GM21717 (cell line): Measurements from ENCODE around the gene WWP2.
"Not testable (repeated sequence)": the region's sequence is repeated elsewhere in the genome, so short reads cannot be mapped to it uniquely, and the experiment has no call there.

Experiments used
- ATAC-seq: cut with Tn5 transposase; IDR thresholded peaks from one replicate; pipeline ENCODE4 v1.9.1; 2021; ENCODE audit warnings: mild to moderate bottlenecking, moderate library complexity; ENCODE audit not compliant: unreplicated experiment

WWP2 gene

DNA sequence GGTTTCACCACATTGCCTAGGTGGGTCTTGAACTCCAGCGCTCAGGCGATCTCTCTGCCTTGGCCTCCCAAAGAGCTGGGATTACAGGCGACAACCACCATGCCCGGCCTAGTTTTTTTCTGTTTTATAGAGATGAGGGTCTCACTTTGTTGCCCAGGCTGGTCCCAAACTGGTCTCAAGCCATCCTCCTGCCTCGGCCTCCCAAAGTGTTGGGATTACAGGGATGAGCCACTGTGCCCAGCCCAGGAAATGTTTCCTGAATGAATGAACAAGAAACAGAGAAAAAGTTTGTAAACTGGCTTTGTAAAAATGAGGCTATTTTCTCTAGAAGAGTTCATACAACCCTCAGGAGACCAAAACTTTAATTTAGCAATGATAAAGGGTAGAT is 68.0 kb downstream of the WWP2 start:
- no peak for ATAC-seq

DNA sequence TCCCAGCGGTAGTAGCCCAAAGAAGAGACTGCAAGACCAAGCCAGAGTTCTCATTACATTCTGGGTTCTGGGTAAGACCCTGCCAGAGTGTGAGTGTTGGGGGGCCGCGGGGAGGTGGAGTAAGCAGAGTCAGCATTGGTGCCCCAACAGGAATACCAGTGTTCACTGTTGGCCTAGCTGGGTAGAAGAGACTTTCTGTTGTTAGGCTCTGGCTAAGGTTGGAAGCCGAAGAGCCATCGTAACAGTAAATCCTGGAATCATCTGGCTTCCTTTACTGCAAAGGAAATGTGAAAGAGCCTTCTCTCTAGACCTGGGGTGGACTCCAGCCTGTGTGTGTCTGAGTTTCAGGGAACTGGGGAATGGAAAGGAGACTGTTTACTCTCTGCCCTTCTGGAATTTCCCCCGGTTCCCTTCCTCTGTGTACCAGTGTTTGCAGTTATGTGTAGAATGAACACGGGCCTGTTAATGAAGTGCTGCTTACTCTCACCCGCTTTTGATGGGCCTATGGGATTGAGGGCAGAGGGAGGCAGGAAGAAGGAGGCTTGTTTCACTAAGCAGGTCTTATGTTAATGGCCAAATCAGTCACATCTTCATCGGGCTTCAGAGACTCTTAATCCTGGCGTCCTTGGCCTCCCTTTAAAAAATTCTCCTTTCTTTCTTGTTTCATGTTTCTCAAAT is 68.5 kb downstream of the WWP2 start:
- ATAC-seq = no peak

DNA sequence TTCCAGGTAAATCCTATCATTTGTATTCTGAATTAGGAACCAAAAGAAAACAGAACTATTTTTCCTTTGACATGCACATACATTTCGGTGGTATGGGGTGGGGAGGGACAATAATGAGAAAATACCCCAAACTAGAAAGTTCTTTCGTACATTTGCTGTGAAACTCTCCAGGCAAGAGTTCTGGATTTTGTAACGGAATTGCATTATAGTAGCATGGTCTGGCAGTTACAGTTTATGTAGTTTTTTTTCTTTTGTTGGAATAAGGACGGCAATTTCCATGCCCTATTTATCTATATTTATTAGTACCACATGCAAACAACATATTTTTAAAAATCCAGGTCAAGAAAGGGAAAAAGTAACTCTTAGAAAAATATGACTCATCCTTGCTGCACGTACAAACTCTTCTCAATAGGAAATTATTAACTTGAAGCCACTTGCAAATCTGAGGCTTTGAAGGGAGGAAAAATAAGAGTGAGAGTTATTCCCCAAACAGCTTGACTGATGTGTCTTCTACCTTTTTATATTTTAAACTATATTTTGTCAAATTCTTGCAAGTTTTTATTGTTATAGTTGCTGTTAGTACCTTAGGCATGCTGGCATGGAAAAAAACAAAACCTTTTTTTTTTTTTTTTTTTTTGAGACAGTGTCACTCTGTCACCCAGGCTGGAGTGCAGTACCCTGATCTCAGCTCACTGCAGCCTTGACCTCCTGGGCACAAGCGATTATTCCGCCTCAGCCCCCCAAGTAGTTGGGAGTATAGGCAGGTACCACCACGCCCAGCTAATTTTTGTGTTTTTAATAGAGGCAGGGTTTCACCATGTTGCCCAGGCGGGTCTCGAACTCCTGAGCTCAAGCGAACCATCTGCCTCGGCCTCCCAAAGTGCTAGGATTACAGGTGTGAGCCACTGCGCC is 69.3 kb downstream of the WWP2 start:
- no peak for ATAC-seq

DNA sequence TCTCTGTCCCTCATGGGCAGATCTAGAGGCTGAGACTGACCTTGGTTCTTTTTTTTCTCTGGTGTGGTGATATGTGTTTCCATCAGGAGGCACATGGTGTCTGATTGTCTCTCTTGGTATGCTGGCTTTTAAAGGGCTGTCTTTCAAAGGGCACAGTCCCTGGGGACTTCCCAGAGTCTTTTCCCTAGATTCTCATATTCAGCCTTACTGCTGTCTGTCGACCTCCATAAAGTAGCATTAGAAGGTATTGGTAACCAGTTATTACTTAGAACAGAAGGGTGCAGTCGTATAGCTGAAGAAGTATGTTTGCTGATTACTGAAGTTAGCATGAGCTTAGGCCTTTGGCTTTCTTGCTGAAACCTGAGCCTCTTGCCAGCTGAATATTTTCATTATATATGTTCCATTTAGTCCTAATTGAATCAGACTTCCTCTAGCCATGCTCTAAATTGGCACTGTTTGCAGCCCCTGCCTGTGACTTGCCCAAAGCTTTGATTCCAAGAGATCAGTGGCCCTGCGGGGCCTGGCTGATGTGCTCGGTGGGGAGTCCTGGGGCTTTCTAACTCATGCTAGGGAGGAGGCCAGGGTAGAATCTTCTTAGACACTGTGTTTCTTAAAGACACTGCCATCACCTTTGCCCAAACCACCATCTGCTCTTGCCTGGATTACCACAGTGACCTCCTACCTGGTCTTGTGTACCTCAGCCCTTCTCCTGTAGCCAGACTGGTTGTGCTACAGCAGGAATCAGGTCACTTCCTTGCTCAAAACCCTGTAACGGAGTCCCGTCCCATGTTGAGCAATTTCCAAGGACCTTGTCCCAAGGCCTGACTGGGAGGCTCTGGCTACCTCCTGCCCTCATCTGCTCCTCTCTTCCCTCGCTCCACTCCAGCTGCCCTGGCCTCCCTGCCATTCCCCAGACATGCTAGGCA is 71.5 kb downstream of the WWP2 start:
- ATAC-seq = no peak

DNA sequence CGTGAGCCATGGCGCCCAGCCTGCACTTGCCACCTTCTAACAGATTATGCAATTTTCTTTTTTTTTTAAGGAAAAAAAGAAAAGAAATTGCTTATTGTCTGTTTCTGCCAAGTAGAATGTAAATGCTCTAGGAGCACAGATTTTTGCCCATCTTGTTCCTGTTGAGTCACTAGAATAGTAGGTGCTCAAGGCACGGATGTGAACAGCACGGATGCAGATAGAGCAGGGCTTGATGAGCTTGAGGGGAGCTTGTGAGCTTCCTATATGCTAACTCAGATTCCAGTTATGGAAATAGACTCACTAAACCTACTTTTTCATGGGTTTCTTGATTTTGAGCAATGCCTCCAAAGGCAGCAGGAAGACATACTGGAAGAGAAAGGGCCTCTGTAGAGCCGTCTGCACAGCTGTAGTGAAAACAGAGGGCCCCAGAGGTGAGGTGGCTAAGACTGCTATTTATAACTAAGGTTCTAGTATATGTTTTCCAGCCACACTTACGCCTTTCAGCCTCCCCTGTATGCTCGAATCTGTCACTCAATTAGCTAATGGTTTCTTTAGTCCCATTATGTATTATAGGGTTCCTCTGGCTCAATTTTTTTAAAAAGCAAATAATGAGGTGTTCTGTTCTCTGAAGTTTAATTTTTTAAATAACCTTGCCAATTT is 72.8 kb downstream of the WWP2 start:
- ATAC-seq = no peak

DNA sequence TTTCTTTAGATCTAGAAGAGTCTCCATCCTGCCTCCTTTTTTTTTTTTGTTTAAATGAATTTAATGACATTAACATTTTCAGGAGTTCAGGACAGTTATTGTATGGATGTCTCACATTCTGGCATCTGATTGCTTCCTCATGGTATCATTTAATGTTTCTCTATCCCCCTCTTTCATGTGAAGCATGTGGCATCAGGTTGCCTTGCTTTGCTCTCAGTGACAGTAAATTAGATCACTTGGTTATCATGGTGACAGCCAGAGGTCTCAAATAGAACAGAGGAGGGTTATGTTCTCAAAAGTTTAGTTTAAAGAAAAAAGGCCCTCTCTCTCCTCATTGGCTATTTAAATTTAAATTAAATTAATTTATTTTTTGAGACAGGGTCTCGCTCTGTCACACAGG is 74.1 kb downstream of the WWP2 start:
- no peak for ATAC-seq

DNA sequence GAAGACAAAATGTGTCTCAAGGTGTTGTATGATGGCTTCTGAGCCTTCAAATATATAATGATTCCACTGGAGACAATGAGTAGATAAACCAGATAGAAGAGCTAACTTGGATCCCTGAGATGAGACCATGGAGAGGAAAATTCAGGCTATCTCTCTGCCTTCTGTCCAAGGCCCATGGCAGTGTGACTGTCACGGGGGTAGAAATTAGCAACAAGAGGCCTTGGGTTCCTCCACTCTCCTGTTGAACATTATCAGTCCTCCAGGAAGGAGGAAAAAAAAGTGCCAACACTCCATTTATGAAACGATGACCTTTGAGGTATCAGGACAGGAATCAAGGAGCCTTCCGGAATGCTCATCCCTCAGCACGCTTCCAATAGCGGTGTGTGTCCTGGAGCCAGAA is 75.2 kb downstream of the WWP2 start:
- ATAC-seq = no peak

DNA sequence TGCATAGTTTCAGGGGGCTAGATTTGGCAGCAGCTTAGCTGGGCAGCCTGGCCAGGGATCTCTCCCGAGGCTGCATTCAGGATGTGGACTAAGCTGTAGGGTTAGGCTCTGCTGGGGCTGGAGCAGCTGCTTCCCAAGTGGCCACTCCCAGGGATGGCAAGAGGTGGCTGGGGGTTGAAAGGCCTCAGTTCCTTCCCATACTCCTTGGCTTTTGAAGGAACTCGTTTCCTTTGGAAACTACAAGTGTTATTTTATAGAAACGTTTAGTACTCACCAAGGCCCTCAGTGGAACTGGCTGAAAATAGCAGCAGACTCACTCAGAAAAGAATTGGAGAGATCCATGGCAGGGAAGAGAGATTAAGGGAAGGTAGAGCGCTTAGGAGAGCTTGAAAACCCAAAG is 76.4 kb downstream of the WWP2 start:
- no peak for ATAC-seq

DNA sequence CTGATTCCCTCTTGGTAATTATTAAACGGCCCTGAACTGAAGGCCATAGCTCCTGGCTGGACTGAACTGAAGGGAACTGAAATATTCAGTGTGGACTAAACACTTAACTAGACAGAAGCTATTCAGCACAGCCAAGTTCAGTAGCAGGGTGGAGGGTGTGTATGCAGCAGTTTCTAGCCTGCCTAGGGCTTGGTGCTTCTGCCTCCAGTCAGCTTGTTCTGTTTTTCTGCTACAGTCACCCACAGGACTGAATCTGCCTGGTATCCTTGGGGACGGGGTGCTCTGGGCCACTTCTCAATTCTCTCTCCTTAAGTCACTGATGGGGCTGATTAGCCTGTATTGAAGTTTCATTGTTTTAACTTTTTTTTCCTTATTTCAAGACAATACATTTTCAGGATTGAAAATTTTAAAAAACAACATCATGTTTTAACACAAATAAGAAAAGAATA is 77.1 kb downstream of the WWP2 start:
- ATAC-seq = no peak

DNA sequence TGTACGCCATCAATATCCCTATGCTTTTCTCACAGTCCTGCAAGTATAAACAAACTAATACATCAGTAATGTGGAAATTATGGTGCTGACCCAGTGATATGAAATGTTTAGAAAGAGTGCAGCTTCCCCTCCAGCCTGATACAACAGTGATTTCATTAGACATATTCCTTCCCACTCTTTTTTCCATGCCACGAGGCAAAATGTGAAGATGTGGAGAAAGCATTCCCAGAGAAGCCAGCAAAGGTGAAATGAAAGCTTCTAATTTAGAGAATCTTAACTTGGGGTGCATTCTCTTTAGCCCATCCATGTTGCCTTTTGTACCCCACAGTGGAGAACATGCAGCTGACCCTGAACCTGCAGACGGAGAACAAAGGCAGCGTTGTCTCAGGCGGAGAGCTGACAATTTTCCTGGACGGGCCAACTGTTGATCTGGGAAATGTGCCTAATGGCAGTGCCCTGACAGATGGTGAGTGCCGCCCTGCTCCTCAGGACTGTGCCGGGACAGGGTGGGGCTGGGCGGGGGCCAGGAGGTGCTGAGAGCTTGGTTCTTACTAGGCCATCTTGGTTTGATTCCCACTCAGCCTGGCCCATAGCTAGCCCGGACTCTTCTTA is 77.8 kb downstream of the WWP2 start:
- no peak for ATAC-seq

DNA sequence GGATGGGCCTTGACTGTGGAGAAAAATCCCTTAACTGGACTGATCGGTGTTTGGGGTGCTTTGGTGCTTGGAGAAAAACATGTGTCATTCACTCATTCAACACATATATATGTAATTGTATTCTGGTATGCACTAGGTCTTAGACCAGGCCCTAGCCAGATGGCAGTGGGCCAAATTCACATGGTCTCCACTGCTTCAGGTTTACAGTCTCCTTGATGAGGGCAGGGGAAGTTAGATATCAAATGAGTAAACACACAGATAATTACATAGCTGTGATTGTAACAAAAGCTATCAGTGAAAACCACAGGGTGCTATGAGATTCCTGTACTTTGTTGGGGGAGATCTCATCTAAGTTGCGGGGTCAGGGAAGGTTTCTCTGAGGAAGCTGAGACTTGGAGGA is 78.8 kb downstream of the WWP2 start:
- no peak for ATAC-seq

DNA sequence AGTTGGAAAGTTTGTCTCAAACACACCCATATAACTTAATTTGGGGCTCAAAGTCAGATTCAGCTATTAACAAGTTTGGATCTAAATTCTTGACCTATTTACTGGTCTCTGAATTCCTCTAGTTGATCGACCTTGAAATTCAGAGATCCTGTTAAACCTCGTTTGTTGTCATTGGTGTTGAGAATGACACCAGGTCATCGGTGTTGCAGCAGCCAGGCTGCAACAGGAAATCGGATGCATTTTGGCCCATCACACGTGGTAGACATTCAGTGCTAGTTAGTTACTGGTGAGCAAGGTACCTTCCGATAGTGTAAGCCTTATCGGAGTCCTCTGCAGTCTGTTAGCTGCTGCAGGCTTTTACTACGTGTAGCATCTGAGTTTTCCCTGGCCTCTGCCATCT is 82.3 kb downstream of the WWP2 start:
- ATAC-seq = no peak

DNA sequence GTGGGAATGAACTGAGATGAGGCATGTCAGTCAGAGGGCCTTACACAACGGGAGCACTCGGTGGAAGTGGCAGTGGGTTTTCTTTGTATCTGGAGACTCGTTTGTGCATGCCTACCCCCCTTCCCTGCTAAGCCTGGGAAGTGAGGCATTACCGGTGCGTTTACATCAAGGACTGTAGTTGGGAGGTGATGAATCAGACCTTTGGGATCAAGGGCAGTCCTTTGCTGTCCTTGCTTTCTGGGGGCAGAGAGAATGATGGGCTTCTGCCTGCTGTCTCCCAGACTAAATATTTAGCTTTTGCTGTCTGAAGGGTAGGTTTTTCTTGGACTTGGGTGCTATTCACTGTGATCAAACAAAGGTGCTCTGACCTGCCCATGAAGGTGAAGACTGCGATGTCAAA is 83.0 kb downstream of the WWP2 start:
- no peak for ATAC-seq

DNA sequence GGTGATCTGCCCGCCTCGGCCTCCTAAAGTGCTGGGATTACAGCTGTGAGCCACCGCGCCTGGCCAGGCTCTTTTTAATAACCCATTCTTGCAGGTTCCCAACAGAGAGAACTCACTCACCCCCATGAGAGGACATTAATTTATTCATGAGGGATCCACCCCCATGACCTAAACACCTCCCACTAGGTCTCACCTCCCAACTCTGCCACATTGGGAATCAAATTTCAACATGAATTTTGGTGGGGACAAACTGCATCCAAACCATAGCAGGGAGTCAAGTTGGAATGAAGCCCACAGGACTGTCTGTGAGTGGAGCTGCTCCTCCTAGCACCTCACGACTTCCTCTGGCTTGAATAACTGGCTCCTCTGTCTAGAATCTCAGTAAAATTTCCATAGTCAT is 85.5 kb downstream of the WWP2 start:
- ATAC-seq = no peak

DNA sequence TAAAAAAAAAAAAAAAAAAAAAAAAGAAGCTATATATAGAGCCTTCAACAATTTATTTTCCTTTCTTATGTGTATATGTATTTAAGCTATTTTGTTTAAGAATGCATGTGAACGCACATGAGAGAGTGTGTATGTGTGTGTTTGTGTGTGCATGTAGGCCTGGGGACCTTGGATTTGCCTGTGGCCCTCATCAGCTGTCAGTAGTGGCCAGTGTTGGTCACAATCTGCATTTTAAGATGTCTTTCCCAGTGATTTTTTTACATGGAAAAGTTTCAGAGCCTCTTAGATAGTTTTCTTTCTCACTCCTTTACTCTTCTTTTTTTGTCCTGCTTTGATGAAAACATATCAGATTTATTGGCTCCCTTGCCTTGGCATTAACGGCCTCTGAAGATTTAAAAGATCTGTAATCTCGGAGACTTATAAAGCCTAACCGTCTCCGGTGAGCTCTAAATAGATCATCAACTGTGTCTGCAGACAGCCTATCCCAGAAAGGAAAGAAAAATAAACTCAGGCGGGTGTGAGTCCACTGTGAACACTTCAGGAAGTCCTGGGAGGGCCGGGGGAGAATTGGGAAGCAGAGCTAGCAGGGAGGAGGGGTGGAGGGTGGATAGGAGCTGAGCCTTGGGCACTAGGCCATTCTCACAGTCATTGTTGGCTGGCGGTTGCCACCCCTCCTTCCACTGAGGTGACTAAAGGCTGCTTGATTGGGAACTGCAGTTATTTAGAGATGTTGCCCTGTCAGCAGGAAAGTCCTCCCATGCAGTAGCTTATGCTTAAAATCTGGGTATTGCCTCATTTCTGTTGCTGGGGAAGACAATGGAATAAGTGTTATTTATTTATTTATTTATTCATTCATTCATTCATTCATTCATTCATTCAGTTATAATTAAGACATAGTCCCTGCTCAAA is 86.8 kb downstream of the WWP2 start:
- ATAC-seq = no peak

DNA sequence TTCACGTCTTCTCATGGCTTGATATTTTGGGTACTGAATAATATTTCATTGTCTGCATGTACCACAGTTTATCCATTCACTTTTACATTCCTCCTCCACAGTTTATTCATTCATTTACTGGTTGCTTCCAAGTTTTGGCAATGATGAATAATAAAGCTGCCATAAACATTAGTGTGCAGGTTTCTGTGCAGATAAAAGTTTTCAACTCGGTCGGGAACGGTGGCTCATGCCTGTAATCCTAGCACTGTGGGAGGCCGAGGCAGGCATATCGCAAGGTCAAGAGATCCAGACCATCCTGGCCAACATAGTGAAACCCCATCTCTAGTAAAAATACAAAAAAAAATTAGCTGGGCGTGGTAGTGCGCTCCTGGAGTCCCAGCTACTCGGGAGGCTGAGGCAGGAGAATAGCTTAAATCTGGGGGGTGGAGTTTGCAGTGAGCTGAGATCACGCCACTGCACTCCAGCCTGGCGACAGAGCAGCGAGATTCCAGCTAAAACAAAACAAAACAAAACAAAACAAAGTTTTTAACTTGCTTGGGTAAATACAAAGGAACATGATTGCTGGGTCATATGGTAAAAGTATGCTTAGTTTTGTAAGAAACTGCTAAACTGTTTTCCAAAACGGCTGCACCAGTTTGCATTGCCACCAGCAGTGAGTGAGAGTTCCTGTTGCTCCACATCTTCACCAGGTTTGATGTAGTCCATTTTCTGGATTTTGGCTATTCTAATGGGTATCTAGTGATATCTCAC is 89.5 kb downstream of the WWP2 start:
- no peak for ATAC-seq

DNA sequence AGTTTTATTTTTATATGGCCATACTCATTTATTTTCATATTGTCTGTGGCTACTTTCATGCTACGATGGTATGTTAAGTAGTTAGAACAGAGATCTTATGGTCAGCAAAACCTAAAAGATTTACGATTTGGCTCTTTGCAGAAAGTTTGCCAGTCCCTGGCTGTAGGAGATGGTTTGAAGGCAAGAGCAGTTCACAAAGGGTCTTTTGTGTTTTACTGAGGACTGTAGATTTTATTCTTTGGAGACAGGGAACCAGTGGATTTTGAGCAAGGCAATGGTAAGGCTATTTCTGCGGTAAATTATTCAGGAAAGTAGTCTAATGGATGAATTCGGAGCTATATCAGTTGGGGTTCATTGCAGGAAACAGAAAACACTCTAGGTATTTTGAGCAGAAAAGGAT is 90.7 kb downstream of the WWP2 start:
- ATAC-seq = no peak

DNA sequence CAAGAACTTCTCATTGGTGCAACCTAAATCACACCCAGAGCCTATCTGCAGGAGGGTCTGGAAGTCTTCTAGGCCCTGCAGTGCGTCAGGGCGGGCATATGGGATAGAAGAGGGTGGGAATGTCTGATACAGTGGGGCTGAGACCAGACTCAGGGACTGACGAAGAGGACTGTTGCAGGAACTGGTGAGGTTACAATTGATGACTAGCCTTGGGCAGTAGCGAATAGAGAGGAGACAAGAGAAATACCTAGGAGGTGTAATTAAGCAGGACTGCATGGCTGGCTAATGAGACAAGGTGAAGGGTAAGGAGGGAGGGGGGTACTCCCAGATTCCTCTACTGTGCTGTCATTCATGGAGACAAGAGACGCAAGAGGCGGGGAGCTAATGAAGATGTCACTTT is 91.3 kb downstream of the WWP2 start:
- ATAC-seq = no peak

DNA sequence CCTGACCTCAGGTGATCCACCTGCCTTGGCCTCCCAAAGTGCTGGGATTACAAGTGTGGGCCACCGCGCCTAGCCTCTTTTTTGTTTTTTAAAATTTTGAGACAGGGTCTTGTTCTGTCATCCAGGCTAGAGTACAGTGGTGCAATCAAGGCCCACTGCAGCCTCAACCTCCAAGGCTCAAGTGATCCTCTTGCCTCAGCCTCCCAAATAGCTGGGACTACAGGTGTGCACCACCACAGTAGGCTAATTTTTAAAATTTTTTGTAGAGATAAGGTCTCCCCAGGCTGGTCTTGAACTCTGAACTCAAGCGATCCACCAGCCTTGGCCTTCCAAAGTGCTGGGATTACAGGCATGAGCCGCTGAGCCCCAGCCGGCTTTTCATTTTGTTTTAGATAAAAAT is 92.6 kb downstream of the WWP2 start:
- not testable (repeated sequence) for ATAC-seq
